ENCODE results near the gene EPHB4.

- TF ChIP-seq, protein P1, sequence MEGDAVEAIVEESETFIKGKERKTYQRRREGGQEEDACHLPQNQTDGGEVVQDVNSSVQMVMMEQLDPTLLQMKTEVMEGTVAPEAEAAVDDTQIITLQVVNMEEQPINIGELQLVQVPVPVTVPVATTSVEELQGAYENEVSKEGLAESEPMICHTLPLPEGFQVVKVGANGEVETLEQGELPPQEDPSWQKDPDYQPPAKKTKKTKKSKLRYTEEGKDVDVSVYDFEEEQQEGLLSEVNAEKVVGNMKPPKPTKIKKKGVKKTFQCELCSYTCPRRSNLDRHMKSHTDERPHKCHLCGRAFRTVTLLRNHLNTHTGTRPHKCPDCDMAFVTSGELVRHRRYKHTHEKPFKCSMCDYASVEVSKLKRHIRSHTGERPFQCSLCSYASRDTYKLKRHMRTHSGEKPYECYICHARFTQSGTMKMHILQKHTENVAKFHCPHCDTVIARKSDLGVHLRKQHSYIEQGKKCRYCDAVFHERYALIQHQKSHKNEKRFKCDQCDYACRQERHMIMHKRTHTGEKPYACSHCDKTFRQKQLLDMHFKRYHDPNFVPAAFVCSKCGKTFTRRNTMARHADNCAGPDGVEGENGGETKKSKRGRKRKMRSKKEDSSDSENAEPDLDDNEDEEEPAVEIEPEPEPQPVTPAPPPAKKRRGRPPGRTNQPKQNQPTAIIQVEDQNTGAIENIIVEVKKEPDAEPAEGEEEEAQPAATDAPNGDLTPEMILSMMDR (conservative IDR thresholded peaks at IDR 0.05 in 1 of 2, IDR thresholded peaks at IDR 0.05 in 1 of 2; ENCODE audit: extremely low read depth in 1 of 2, insufficient read depth in 1 of 2, low read depth in 1 of 2, low read length in 2 of 2): no peak
- no peak for TF ChIP-seq EZH2 (IDR thresholded peaks at IDR 0.05; ENCODE audit: borderline replicate concordance, low read length)
These were observed 15.8 kb downstream of the EPHB4 start for GRCh38 chr7:100811480-100811879.

All from mammary epithelial cell (primary cell).